ENCODE data around the gene ELOVL6. TPM values are rescaled to one million over a fixed set of nuclear protein-coding genes. Genes with fewer than 3 reads are reported as not detected.

Gene ELOVL6
- total RNA-seq, 1 donor from 2014 or later, result 7.3 TPM

GRCh38 chr4:110154582-110154981 lies 43.8 kb downstream of the ELOVL6 start:
- H3K27me3 Mint-ChIP-seq (ENCODE audit: unreplicated experiment), result no peaks in the 10 kb centered on the region
- H3K4me3 Mint-ChIP-seq (ENCODE audit: unreplicated experiment), result no peak overlapping the region
- DNase-seq (ENCODE audit: extremely low spot score, unreplicated experiment), result no peak
- H3K9me3 Mint-ChIP-seq (ENCODE audit: unreplicated experiment), result no peaks in the 10 kb centered on the region
- H3K4me1 Mint-ChIP-seq (ENCODE audit: unreplicated experiment), result peaks cover 8% of the 10 kb centered on the region
- no peak overlapping the region for H3K27ac Mint-ChIP-seq (ENCODE audit: unreplicated experiment)
- H3K36me3 Mint-ChIP-seq (ENCODE audit: unreplicated experiment), result no peaks in the 10 kb centered on the region
- TF ChIP-seq, protein P1, sequence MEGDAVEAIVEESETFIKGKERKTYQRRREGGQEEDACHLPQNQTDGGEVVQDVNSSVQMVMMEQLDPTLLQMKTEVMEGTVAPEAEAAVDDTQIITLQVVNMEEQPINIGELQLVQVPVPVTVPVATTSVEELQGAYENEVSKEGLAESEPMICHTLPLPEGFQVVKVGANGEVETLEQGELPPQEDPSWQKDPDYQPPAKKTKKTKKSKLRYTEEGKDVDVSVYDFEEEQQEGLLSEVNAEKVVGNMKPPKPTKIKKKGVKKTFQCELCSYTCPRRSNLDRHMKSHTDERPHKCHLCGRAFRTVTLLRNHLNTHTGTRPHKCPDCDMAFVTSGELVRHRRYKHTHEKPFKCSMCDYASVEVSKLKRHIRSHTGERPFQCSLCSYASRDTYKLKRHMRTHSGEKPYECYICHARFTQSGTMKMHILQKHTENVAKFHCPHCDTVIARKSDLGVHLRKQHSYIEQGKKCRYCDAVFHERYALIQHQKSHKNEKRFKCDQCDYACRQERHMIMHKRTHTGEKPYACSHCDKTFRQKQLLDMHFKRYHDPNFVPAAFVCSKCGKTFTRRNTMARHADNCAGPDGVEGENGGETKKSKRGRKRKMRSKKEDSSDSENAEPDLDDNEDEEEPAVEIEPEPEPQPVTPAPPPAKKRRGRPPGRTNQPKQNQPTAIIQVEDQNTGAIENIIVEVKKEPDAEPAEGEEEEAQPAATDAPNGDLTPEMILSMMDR (IDR thresholded peaks at IDR 0.05), result no peak

GRCh38 chr4:110152386-110152785 lies 46.0 kb downstream of the ELOVL6 start:
- no peak for DNase-seq (ENCODE audit: extremely low spot score, unreplicated experiment)
- H3K4me1 Mint-ChIP-seq (ENCODE audit: unreplicated experiment), result no peaks in the 10 kb centered on the region
- no peak overlapping the region for H3K4me3 Mint-ChIP-seq (ENCODE audit: unreplicated experiment)
- H3K9me3 Mint-ChIP-seq (ENCODE audit: unreplicated experiment), result no peaks in the 10 kb centered on the region
- H3K36me3 Mint-ChIP-seq (ENCODE audit: unreplicated experiment), result no peaks in the 10 kb centered on the region
- TF ChIP-seq, protein P1 (IDR thresholded peaks at IDR 0.05), result no peak
- H3K27ac Mint-ChIP-seq (ENCODE audit: unreplicated experiment), result no peak overlapping the region
- H3K27me3 Mint-ChIP-seq (ENCODE audit: unreplicated experiment), result no peaks in the 10 kb centered on the region

DNA sequence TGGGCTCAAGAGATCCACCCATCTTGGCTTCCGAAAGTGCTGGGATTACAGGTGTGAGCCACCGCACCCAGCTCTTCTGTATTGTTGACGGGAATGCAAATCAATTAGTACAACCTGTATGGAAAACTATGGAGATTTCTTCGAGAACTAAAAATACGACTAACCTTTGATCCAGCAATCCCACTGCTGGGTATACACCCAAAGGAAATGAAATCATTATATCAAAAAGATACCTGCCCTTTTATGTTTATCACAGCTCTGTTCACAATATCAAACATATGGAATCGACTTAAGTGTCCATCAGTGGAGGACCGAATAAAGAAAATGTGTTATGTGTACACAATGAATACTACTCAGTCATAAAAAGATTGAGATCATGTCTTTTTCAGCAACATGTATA lies 49.3 kb downstream of the ELOVL6 start:
- Mint-ChIP-seq H3K4me1 (ENCODE audit: unreplicated experiment) (peaks cover 7% of the 10 kb centered on the region), H3K4me3 (ENCODE audit: unreplicated experiment) (no peak overlapping the region), H3K27me3 (ENCODE audit: unreplicated experiment) (no peaks in the 10 kb centered on the region), H3K36me3 (ENCODE audit: unreplicated experiment) (peaks cover 5% of the 10 kb centered on the region), H3K27ac (ENCODE audit: unreplicated experiment) (no peak overlapping the region), H3K9me3 (ENCODE audit: unreplicated experiment) (peaks cover 7% of the 10 kb centered on the region)
- DNase-seq (ENCODE audit: extremely low spot score, unreplicated experiment), result no peak
- TF ChIP-seq, protein P1 (IDR thresholded peaks at IDR 0.05), result no peak

DNA sequence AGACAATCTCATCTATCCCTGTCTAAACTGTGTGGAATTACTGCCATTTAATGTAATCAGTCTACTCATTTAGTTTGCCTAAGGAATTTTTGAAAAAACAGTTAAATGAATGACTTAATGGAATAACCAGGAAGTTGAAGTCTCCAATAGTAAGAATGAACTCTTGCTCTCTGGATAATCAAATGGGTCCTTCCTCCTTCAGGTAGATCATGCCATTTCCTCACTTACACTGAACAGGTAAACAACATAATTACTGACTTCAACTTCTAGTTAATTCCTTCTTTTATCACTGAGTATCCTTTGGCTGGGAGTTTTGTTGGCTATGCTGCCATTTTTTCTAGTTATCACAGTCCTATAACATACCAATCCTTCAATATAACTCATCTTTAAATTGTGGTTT lies 56.0 kb downstream of the ELOVL6 start:
- DNase-seq (ENCODE audit: extremely low spot score, unreplicated experiment), result no peak
- Mint-ChIP-seq H3K4me3 (ENCODE audit: unreplicated experiment) (no peak overlapping the region), H3K27ac (ENCODE audit: unreplicated experiment) (no peak overlapping the region), H3K27me3 (ENCODE audit: unreplicated experiment) (no peaks in the 10 kb centered on the region), H3K9me3 (ENCODE audit: unreplicated experiment) (peaks cover 7% of the 10 kb centered on the region), H3K4me1 (ENCODE audit: unreplicated experiment) (peaks cover 15% of the 10 kb centered on the region), H3K36me3 (ENCODE audit: unreplicated experiment) (peaks cover 5% of the 10 kb centered on the region)
- TF ChIP-seq, protein P1 (IDR thresholded peaks at IDR 0.05), result no peak

DNA sequence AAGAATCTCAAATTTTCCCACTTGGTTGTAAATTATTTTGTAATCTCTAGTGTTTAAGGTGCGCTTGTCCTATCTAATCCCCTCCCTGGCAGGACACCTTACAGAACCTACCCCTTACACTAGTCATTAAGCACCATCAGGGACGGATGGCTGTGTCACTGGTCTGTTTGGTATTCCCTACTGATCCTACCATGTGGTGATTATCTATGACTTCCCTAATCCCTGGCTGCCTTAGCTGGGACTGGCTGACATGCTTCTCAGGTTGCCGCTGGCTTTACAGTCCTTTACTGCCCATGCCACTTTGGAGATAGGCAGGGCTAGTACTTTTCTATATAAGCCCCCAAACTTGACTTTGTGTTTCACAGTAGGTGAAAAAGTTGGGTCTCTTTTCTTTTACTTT lies 58.6 kb downstream of the ELOVL6 start:
- Mint-ChIP-seq H3K27ac (ENCODE audit: unreplicated experiment) (peak overlapping the region; percentile 15), H3K27me3 (ENCODE audit: unreplicated experiment) (no peaks in the 10 kb centered on the region), H3K9me3 (ENCODE audit: unreplicated experiment) (no peaks in the 10 kb centered on the region), H3K4me3 (ENCODE audit: unreplicated experiment) (no peak overlapping the region), H3K36me3 (ENCODE audit: unreplicated experiment) (no peaks in the 10 kb centered on the region), H3K4me1 (ENCODE audit: unreplicated experiment) (peaks cover 17% of the 10 kb centered on the region)
- no peak for DNase-seq (ENCODE audit: extremely low spot score, unreplicated experiment)
- TF ChIP-seq, protein P1 (IDR thresholded peaks at IDR 0.05), result no peak
